Gastrocnemius medialis (tissue), 4 donors: ENCODE data around the gene ISOC1. TPM values are rescaled to one million over a fixed set of nuclear protein-coding genes. Genes with fewer than 3 reads are reported as not detected.

ENCODE experiments used
- ATAC-seq, 2 donors: fragments of 150-250 bp; one replicate each; pipeline ENCODE4 v1.9.1; 2016
- DNase-seq, 2 donors: peaks; one replicate each; pipeline ENCODE4 v3.0.0-alpha.2; 2019
- H3K27ac ChIP-seq, 4 donors: fragments of 200-600 bp; sonication (generic); 1 replicate in 1 of 4; 2 replicates in 3 of 4; pipeline ENCODE4 v1.5.1; 2016 to 2018; ENCODE audit warnings: mild to moderate bottlenecking in 2 of 4, moderate library complexity in 1 of 4
- H3K27me3 ChIP-seq, 3 donors: fragments of 200-600 bp; sonication (generic) in 2 of 3; 1 replicate in 1 of 3; 2 replicates in 2 of 3; pipeline versions ENCODE4 v1.5.1 to v1.6.0; 2016 to 2019; ENCODE audit warnings: mild to moderate bottlenecking in 1 of 3, moderate library complexity in 1 of 3
- H3K36me3 ChIP-seq, 2 donors: fragments of 200-600 bp; sonication (generic) in 1 of 2; one replicate each; pipeline ENCODE4 v1.5.1; 2017 to 2018
- H3K4me1 ChIP-seq, 2 donors: fragments of 200-600 bp; sonication (generic) in 1 of 2; one replicate each; pipeline ENCODE4 v1.5.1; 2016 to 2017; ENCODE audit warnings: mild to moderate bottlenecking in 2 of 2
- H3K4me3 ChIP-seq, 4 donors: fragments of 200-600 bp; sonication (generic) in 3 of 4; 1 replicate in 1 of 4; 2 replicates in 3 of 4; pipeline ENCODE4 v1.5.1; 2016 to 2019; ENCODE audit warnings: mild to moderate bottlenecking in 2 of 4
- H3K9me3 ChIP-seq, 3 donors: fragments of 200-600 bp; sonication (generic) in 2 of 3; 1 replicate in 1 of 3; 2 replicates in 2 of 3; pipeline ENCODE4 v1.5.1; 2016 to 2019
- CTCF ChIP-seq, 5 experiments: fragments of 450-650 bp in 3 of 5; fragments of 200-600 bp in 2 of 5; sonication (generic) in 2 of 5; IDR thresholded peaks in 4 of 5; conservative IDR thresholded peaks in 1 of 5; 1 replicate in 4 of 5; 2 replicates in 1 of 5; pipeline ENCODE4 v1.5.1; 2016 to 2019; ENCODE audit warnings: antibody characterized with exemption in 5 of 5, mild to moderate bottlenecking in 3 of 5, moderate library complexity in 3 of 5
- POLR2A ChIP-seq, 2 donors: fragments of 450-650 bp; IDR thresholded peaks; one replicate each; pipeline ENCODE4 v1.6.1; 2017; ENCODE audit warnings: antibody characterized with exemption in 2 of 2, mild to moderate bottlenecking in 2 of 2, moderate library complexity in 2 of 2
- in situ Hi-C, 4 donors: fragments of 200-750 bp; cut with MboI; loops; one replicate each; pipeline versions ENCODE4 v1.15.0 to v1.8.0; 2017; ENCODE audit warnings: low sequenced_read_pairs in 4 of 4
- intact Hi-C: fragments of 100-400 bp; cut with DNase I; formaldehyde crosslinking; loops from one replicate; pipeline ENCODE4 v1.15.1; 2023; ENCODE audit warnings: low total_unique reads
- total RNA-seq, 4 donors: library from RNA; depleted of rRNA; stranded (reverse); fragments of >200 nt; gene quantifications; one replicate each; pipeline versions ENCODE4 v1.1.0 to v1.2.3, GENCODE V29; 2016

The ISOC1 gene
- total RNA-seq, 4 donors from 2014 or later, result 11.0 to 14.0 (median 12.9) TPM

- DNase-seq, result no peak
- H3K27me3 ChIP-seq, result no peaks in the 10 kb centered on the region
- no peak overlapping the region for H3K27ac ChIP-seq
- no peaks in the 10 kb centered on the region for H3K9me3 ChIP-seq
- TF ChIP-seq POLR2A (IDR thresholded peaks at IDR 0.05) (no peak), CTCF (IDR thresholded peaks at IDR 0.05 in 4 of 5, conservative IDR thresholded peaks at IDR 0.05 in 1 of 5) (no peak)
- H3K36me3 ChIP-seq, result peaks cover 0 to 16% of the 10 kb centered on the region in 2 donors
- in situ Hi-C loops, result no loop called here
- peaks cover 9 to 11% of the 10 kb centered on the region in 2 donors for H3K4me1 ChIP-seq
- H3K4me3 ChIP-seq, result no peak overlapping the region
- ATAC-seq, result no peak
- intact Hi-C loops, result no loop called here
These were observed 17.7 kb downstream of the ISOC1 start for GRCh38 chr5:129112295-129112694.

- H3K27ac ChIP-seq, result no peak overlapping the region
- H3K4me3 ChIP-seq, result no peak overlapping the region
- in situ Hi-C loops, result no loop called here
- no peak for TF ChIP-seq CTCF (IDR thresholded peaks at IDR 0.05 in 4 of 5, conservative IDR thresholded peaks at IDR 0.05 in 1 of 5)
- TF ChIP-seq POLR2A (IDR thresholded peaks at IDR 0.05), result no peak
- DNase-seq (no peak), ATAC-seq (no peak)
- intact Hi-C loops, result no loop called here
- H3K4me1 ChIP-seq, result peaks cover 9 to 11% of the 10 kb centered on the region in 2 donors
- no peaks in the 10 kb centered on the region for H3K9me3 ChIP-seq
- no peaks in the 10 kb centered on the region for H3K27me3 ChIP-seq
- peaks cover 0 to 7% of the 10 kb centered on the region in 2 donors for H3K36me3 ChIP-seq
These were observed 19.3 kb downstream of the ISOC1 start for GRCh38 chr5:129113867-129114266.

- ATAC-seq (no peak), DNase-seq (no peak)
- intact Hi-C loops, result no loop called here
- in situ Hi-C loops, result no loop called here
- Histone ChIP-seq H3K4me1 (peaks cover 9 to 11% of the 10 kb centered on the region in 2 donors), H3K27ac (no peak overlapping the region), H3K9me3 (no peaks in the 10 kb centered on the region), H3K27me3 (no peaks in the 10 kb centered on the region), H3K4me3 (no peak overlapping the region), H3K36me3 (peaks cover 0 to 7% of the 10 kb centered on the region in 2 donors)
- no peak for TF ChIP-seq POLR2A (IDR thresholded peaks at IDR 0.05)
- no peak for TF ChIP-seq CTCF (IDR thresholded peaks at IDR 0.05 in 4 of 5, conservative IDR thresholded peaks at IDR 0.05 in 1 of 5)
These were observed 20.1 kb downstream of the ISOC1 start for GRCh38 chr5:129114539-129115193.

- Histone ChIP-seq H3K27ac (no peak overlapping the region), H3K4me1 (peaks cover 3 to 9% of the 10 kb centered on the region in 2 donors), H3K4me3 (no peak overlapping the region), H3K36me3 (peaks cover 0 to 7% of the 10 kb centered on the region in 2 donors), H3K27me3 (no peaks in the 10 kb centered on the region), H3K9me3 (no peaks in the 10 kb centered on the region)
- intact Hi-C loops (no loop called here), in situ Hi-C loops (no loop called here)
- TF ChIP-seq POLR2A (IDR thresholded peaks at IDR 0.05), result no peak
- no peak for TF ChIP-seq CTCF (IDR thresholded peaks at IDR 0.05 in 4 of 5, conservative IDR thresholded peaks at IDR 0.05 in 1 of 5)
- ATAC-seq (no peak), DNase-seq (no peak)
These were observed 21.1 kb downstream of the ISOC1 start for GRCh38 chr5:129115680-129116079.

- DNase-seq (no peak), ATAC-seq (no peak)
- no peak for TF ChIP-seq POLR2A (IDR thresholded peaks at IDR 0.05)
- TF ChIP-seq CTCF (IDR thresholded peaks at IDR 0.05 in 4 of 5, conservative IDR thresholded peaks at IDR 0.05 in 1 of 5), result no peak
- in situ Hi-C loops, result no loop called here
- Histone ChIP-seq H3K36me3 (peaks cover 0 to 7% of the 10 kb centered on the region in 2 donors), H3K4me1 (peaks cover 0 to 1% of the 10 kb centered on the region in 2 donors), H3K27me3 (no peaks in the 10 kb centered on the region), H3K9me3 (no peaks in the 10 kb centered on the region), H3K4me3 (no peak overlapping the region), H3K27ac (no peak overlapping the region)
- intact Hi-C loops, result no loop called here
These were observed 22.2 kb downstream of the ISOC1 start for GRCh38 chr5:129116797-129117196.
